Panc1 (cell line): ENCODE measurements around the gene METTL25B. TPM values are rescaled to one million over a fixed set of nuclear protein-coding genes. Genes with fewer than 3 reads are reported as not detected.

Experiments
- ATAC-seq: fragments of 200-7000 bp; cut with Tn5 transposase; 2 replicates; pipeline ENCODE4 v1.9.1; 2020; ENCODE audit warnings: mild to moderate bottlenecking, moderate library complexity
- BruUV-seq: library from RNA; stranded (reverse); fragments of 400-500 nt; replicated peaks from 2 replicates; lab custom pipeline; 2021; lab: Mats Ljungman, UMichigan
- CTCF ChIA-PET: fragments of 300-600 bp; sonication (Branson Sonifier 250); formaldehyde crosslinking; loops from one replicate; lab custom pipeline; 2022; ENCODE audit warnings: antibody characterized with exemption; lab: Charles Lee
- POLR2A ChIA-PET: fragments of 300-600 bp; sonication (Branson Sonifier 250); formaldehyde crosslinking; loops from one replicate; lab custom pipeline; 2022; ENCODE audit warnings: antibody characterized with exemption; lab: Charles Lee
- DNase-seq: peaks from one replicate; pipeline ENCODE4 v3.0.0-alpha.2; 2010; ENCODE audit warnings: low read depth, low spot score
- H3K27ac ChIP-seq: 2 replicates; pipeline ENCODE4 v1.5.1; 2011; ENCODE audit warnings: mild to moderate bottlenecking, low read length, inconsistent platforms
- H3K27me3 ChIP-seq: fragments of 200-500 bp; sonication (Bioruptor generic); 2 replicates; pipeline ENCODE4 v1.6.0; 2014; ENCODE audit warnings: low read length, inconsistent platforms; ENCODE audit not compliant: control insufficient read depth, insufficient read depth
- H3K36me3 ChIP-seq: fragments of 200-500 bp; sonication (Bioruptor generic); 2 replicates; pipeline ENCODE4 v1.5.1; 2014; ENCODE audit warnings: inconsistent platforms, mild to moderate bottlenecking, low read length, moderate library complexity; ENCODE audit not compliant: control insufficient read depth, insufficient read depth
- H3K4me1 ChIP-seq: 2 replicates; pipeline ENCODE4 v1.5.1; 2011; ENCODE audit warnings: inconsistent platforms, mild to moderate bottlenecking, low read length, moderate library complexity; ENCODE audit not compliant: control insufficient read depth, insufficient read depth
- H3K4me3 ChIP-seq, 2 experiments: 2 replicates each; pipeline ENCODE4 v1.5.1; 2011 to 2012; ENCODE audit warnings: low read depth in 2 of 2, low read length in 2 of 2, mild to moderate bottlenecking in 2 of 2, inconsistent platforms in 1 of 2, moderate library complexity in 1 of 2
- H3K9me3 ChIP-seq: fragments of 200-500 bp; sonication (Bioruptor generic); 2 replicates; pipeline ENCODE4 v1.5.1; 2014; ENCODE audit warnings: low read depth, mild to moderate bottlenecking, inconsistent platforms, low read length, moderate library complexity; ENCODE audit not compliant: control insufficient read depth, insufficient read depth
- CTCF ChIP-seq: fragments of 450-650 bp; IDR thresholded peaks from 2 replicates; pipeline ENCODE4 v1.5.1; 2017; ENCODE audit warnings: mild to moderate bottlenecking
- POLR2AphosphoS5 ChIP-seq: IDR thresholded peaks from 2 replicates; pipeline ENCODE4 v1.6.1; 2012; ENCODE audit warnings: mild to moderate bottlenecking, low read depth, low read length, moderate library complexity
- REST ChIP-seq, 2 experiments: IDR thresholded peaks; 2 replicates each; pipeline ENCODE4 v1.6.1; 2011 to 2012; ENCODE audit warnings: low read depth in 2 of 2, control low read depth in 1 of 2, low read length in 1 of 2, mild to moderate bottlenecking in 1 of 2, moderate library complexity in 1 of 2; ENCODE audit not compliant: insufficient read depth in 1 of 2
- SIN3A ChIP-seq: IDR thresholded peaks from 2 replicates; pipeline ENCODE4 v1.6.1; 2012; ENCODE audit warnings: low read depth, mild to moderate bottlenecking, low read length, moderate library complexity, borderline replicate concordance; ENCODE audit not compliant: insufficient read depth
- TCF7L2 ChIP-seq: IDR thresholded peaks from 2 replicates; pipeline ENCODE4 v1.6.1; 2011; ENCODE audit warnings: mild to moderate bottlenecking, low read depth, low read length, inconsistent platforms
- in situ Hi-C: cut with HindIII; loops from 2 replicates; pipeline ENCODE4 v1.10.0; 2016; ENCODE audit warnings: low sequenced_read_pairs, low pct_unique_long_range_greater_than_20kb
- intact Hi-C: fragments of 100-400 bp; cut with micrococcal nuclease; formaldehyde crosslinking; loops from one replicate; pipeline ENCODE4 v1.10.0; 2022; ENCODE audit not compliant: unreplicated experiment
- total RNA-seq: library from RNA; stranded (reverse); gene quantifications from one replicate; pipeline ENCODE4 v1.2.1, GENCODE V29; 2021; ENCODE audit not compliant: unreplicated experiment

METTL25B gene
- total RNA-seq, 1 experiment from 2014 or later: 32.8 TPM

GRCh38 chr1:156751757-156752481 lies 23.6 kb downstream of the METTL25B start:
- H3K4me1 ChIP-seq: peaks cover 31% of the 10 kb centered on the region
- TF ChIP-seq TCF7L2: 0 out of 2 replicates have a peak, but pooled peaks have one; percentile 23
- peak; percentile 38; the same call in 1 of the 2 replicates for TF ChIP-seq POLR2AphosphoS5
- TF ChIP-seq REST (IDR thresholded peaks at IDR 0.05; ENCODE audit: insufficient read depth in 1 of 2, low read depth in 2 of 2, low read length in 1 of 2): no peak; a peak in 1 of 4 replicates
- peak; percentile 64; the same call in 1 of the 2 replicates for TF ChIP-seq SIN3A
- TF ChIP-seq CTCF: no peak
- intact Hi-C loops (no loop called here), in situ Hi-C loops (no loop called here)
- ChIA-PET POLR2A (interaction anchor here (0.6 to 1.0 kb wide), 4 partner anchors 11 to 112 kb away, joined by 3 to 10 read pairs (median 6); partner anchors contain the start of gene PRCC), CTCF (interaction anchor here (1.1 to 1.4 kb wide), 2 partner anchors 26 to 63 kb away, joined by 6 read pairs; no protein-coding TSS in a partner anchor)
- BruUV-seq: no TSS peak
- DNase-seq (no peak), ATAC-seq (peak; percentile 79)
- peak overlapping the region; percentile 77 to 80 for H3K4me3 ChIP-seq
- peaks cover 8% of the 10 kb centered on the region for H3K36me3 ChIP-seq
- H3K27me3 ChIP-seq: no peaks in the 10 kb centered on the region
- H3K27ac ChIP-seq: peak overlapping the region; percentile 95
- H3K9me3 ChIP-seq: no peaks in the 10 kb centered on the region

GRCh38 chr1:156752843-156753482 lies 24.7 kb downstream of the METTL25B start:
- ChIA-PET CTCF (interaction anchor here (1.1 kb wide), 1 partner anchor 27 kb away, joined by 6 read pairs; no protein-coding TSS in a partner anchor), POLR2A (no interaction called here)
- Histone ChIP-seq H3K4me3 (peak overlapping the region; percentile 77 to 80), H3K27ac (peak overlapping the region; percentile 95), H3K9me3 (no peaks in the 10 kb centered on the region), H3K4me1 (peaks cover 25% of the 10 kb centered on the region), H3K27me3 (no peaks in the 10 kb centered on the region), H3K36me3 (peaks cover 8% of the 10 kb centered on the region)
- intact Hi-C loops: no loop called here
- in situ Hi-C loops: no loop called here
- TF ChIP-seq POLR2AphosphoS5 (no peak), TCF7L2 (no peak), REST (IDR thresholded peaks at IDR 0.05; ENCODE audit: insufficient read depth in 1 of 2, low read depth in 2 of 2, low read length in 1 of 2) (no peak), SIN3A (no peak), CTCF (no peak)
- ATAC-seq (no peak), DNase-seq (no peak)
- BruUV-seq: TSS peak; percentile 80
